ENCODE results near the gene IFNG-AS1.

IFNG-AS1 gene

GRCh38 chr12:68011882-68012207 is 22.6 kb downstream of the IFNG-AS1 start:
- CTCF ChIA-PET: interaction anchor here (0.6 to 1.4 kb wide), 3 partner anchors 10 to 1443 kb away, joined by 3 to 5 read pairs (median 5); no protein-coding TSS in a partner anchor

DNA sequence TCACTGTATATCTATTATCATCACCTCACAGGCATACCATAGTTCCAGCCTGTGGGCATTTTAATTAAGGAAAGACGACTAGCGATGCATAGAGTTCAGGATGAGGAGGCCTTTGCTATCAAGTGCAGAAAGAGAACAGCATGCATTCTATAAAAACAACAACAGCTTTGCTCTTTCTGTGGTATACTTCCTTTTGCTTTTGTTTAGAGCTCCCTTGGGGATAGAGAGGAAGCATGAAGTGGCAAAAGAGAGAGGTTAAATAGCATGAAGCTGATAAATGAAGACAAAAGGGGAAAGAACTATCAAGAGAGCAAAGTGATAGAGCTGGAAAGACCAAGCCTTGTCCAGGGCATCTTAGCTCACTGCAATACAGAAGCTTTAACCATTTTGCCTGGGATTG is 23.5 kb downstream of the IFNG-AS1 start:
- CTCF ChIA-PET: interaction anchor here (0.7 kb wide), 1 partner anchor 24 kb away, joined by 3 read pairs; no protein-coding TSS in a partner anchor
- POLR2A ChIA-PET: no interaction called here
- peak; percentile 62 for TF ChIP-seq FEZF1 (tag by site-specific recombination; IDR thresholded peaks at IDR 0.05)
- TF ChIP-seq ZNF175 (tag by site-specific recombination; IDR thresholded peaks at IDR 0.05): no peak

More at GRCh38 chr12:68011882-68012207, 22.6 kb downstream of the IFNG-AS1 start:
- Histone ChIP-seq H3K4me3 (ENCODE audit: low read depth, low read length) (no peak overlapping the region), H3K4me1 (ENCODE audit: control insufficient read depth, insufficient read depth, low read length) (no peaks in the 10 kb centered on the region), H3K9me3 (ENCODE audit: control insufficient read depth, insufficient read depth, low read depth, low read length) (no peaks in the 10 kb centered on the region), H3K27ac (ENCODE audit: extremely low read depth, low read depth, low read length) (no peak overlapping the region), H3K36me3 (ENCODE audit: control insufficient read depth in 2 of 2, insufficient read depth in 1 of 2, low read length in 2 of 2) (no peaks in the 10 kb centered on the region)
- POLR2A ChIA-PET: no interaction called here
- TF ChIP-seq ZNF777 (tag by site-specific recombination; IDR thresholded peaks at IDR 0.05; ENCODE audit: borderline replicate concordance) (no peak), ZNF514 (tag by site-specific recombination; IDR thresholded peaks at IDR 0.05) (no peak), AEBP2 (tag by site-specific recombination; IDR thresholded peaks at IDR 0.05; ENCODE audit: borderline replicate concordance) (no peak), ZNF324 (tag by site-specific recombination; IDR thresholded peaks at IDR 0.05) (no peak), ZBTB6 (tag by site-specific recombination; IDR thresholded peaks at IDR 0.05) (no peak), GFI1B (tag by site-specific recombination; IDR thresholded peaks at IDR 0.05) (no peak), ZNF132 (tag by site-specific recombination; IDR thresholded peaks at IDR 0.05; ENCODE audit: borderline replicate concordance) (no peak), ZNF394 (tag by site-specific recombination; IDR thresholded peaks at IDR 0.05; ENCODE audit: borderline replicate concordance) (no peak), ZNF658 (tag by site-specific recombination; IDR thresholded peaks at IDR 0.05) (no peak)
- TF ChIP-seq, protein P1, sequence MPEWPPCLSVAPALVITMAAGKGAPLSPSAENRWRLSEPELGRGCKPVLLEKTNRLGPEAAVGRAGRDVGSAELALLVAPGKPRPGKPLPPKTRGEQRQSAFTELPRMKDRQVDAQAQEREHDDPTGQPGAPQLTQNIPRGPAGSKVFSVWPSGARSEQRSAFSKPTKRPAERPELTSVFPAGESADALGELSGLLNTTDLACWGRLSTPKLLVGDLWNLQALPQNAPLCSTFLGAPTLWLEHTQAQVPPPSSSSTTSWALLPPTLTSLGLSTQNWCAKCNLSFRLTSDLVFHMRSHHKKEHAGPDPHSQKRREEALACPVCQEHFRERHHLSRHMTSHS (tag by site-specific recombination; IDR thresholded peaks at IDR 0.05): no peak

DNA sequence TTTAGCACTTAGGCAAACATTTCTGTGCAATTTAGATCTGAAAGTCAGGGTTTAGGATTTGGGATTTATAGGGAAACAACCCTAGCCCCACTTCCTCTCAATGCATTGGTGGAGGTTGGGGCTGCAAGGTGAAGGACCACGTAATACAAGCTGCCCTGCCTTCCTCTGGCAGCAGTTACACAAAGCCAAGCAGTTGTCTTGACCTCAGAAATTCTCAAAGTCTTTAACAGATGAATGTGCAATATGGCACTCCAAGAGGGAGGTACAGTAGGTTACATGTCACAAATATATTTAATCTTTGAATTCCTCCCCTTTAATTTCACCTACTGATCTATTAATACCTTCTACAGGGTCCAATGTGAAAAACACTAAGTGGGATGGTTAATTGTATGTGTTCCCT is 23.9 kb downstream of the IFNG-AS1 start:
- POLR2A ChIA-PET: no interaction called here
- Histone ChIP-seq H3K9me3 (ENCODE audit: control insufficient read depth, insufficient read depth, low read depth, low read length) (no peaks in the 10 kb centered on the region), H3K4me1 (ENCODE audit: control insufficient read depth, insufficient read depth, low read length) (no peaks in the 10 kb centered on the region), H3K27ac (ENCODE audit: extremely low read depth, low read depth, low read length) (no peak overlapping the region), H3K36me3 (ENCODE audit: control insufficient read depth in 2 of 2, insufficient read depth in 1 of 2, low read length in 2 of 2) (no peaks in the 10 kb centered on the region), H3K4me3 (ENCODE audit: low read depth, low read length) (no peak overlapping the region)
- CTCF ChIA-PET: no interaction called here
- TF ChIP-seq ZNF600 (tag by site-specific recombination; IDR thresholded peaks at IDR 0.05): no peak
- no peak for TF ChIP-seq KLF8 (tag by site-specific recombination; IDR thresholded peaks at IDR 0.05)
- no peak for TF ChIP-seq OSR2 (tag by site-specific recombination; IDR thresholded peaks at IDR 0.05)
- TF ChIP-seq IKZF3 (tag by site-specific recombination; IDR thresholded peaks at IDR 0.05): no peak
- TF ChIP-seq HOXA7 (CRISPR knock-in tag; IDR thresholded peaks at IDR 0.05; ENCODE audit: borderline replicate concordance): no peak
- TF ChIP-seq SCRT2 (tag by site-specific recombination; IDR thresholded peaks at IDR 0.05): no peak
- no peak for TF ChIP-seq ZNF549 (tag by site-specific recombination; IDR thresholded peaks at IDR 0.05)
- no peak for TF ChIP-seq ZNF169 (tag by site-specific recombination; IDR thresholded peaks at IDR 0.05)
- no peak for TF ChIP-seq ZBTB6 (tag by site-specific recombination; IDR thresholded peaks at IDR 0.05)
- TF ChIP-seq MYNN (tag by site-specific recombination; IDR thresholded peaks at IDR 0.05; ENCODE audit: borderline replicate concordance): no peak
- no peak for TF ChIP-seq ZNF341 (tag by site-specific recombination; IDR thresholded peaks at IDR 0.05; ENCODE audit: low read depth)
- no peak for TF ChIP-seq TSHZ1 (tag by site-specific recombination; IDR thresholded peaks at IDR 0.05; ENCODE audit: borderline replicate concordance)

More for the DNA sequence above, 23.5 kb downstream of the IFNG-AS1 start:
- H3K4me1 ChIP-seq (ENCODE audit: control insufficient read depth, insufficient read depth, low read length): no peaks in the 10 kb centered on the region
- H3K9me3 ChIP-seq (ENCODE audit: control insufficient read depth, insufficient read depth, low read depth, low read length): no peaks in the 10 kb centered on the region
- no peak overlapping the region for H3K27ac ChIP-seq (ENCODE audit: extremely low read depth, low read depth, low read length)
- H3K4me3 ChIP-seq (ENCODE audit: low read depth, low read length): no peak overlapping the region
- no peaks in the 10 kb centered on the region for H3K36me3 ChIP-seq (ENCODE audit: control insufficient read depth in 2 of 2, insufficient read depth in 1 of 2, low read length in 2 of 2)
